ENCODE results near the gene SUMO1.

- TF ChIP-seq POLR2A (IDR thresholded peaks at IDR 0.05) = no peak
- no peak for TF ChIP-seq CTCF (IDR thresholded peaks at IDR 0.05)
Measured at GRCh38 chr2:202249521-202250253, 11.3 kb upstream of the SUMO1 start.

Data from vagina (tissue), 2 donors.